HCT116 (cell line): ENCODE data around the gene ADGRL3.
"Not testable (repeated sequence)": the region's sequence is repeated elsewhere in the genome, so short reads cannot be mapped to it uniquely, and the experiment has no call there.

Experiments
- JUND ChIP-seq: IDR thresholded peaks from 2 replicates; pipeline ENCODE4 v1.6.1; 2012
- POLR2A ChIP-seq: IDR thresholded peaks from 2 replicates; pipeline ENCODE4 v1.7.0; 2011; ENCODE audit warnings: borderline replicate concordance; ENCODE audit not compliant: insufficient read depth, insufficient read length; ENCODE audit errors: extremely low read depth
- SIN3A ChIP-seq: IDR thresholded peaks from 2 replicates; pipeline ENCODE4 v1.6.1; 2012; ENCODE audit warnings: low read depth
- YY1 ChIP-seq: IDR thresholded peaks from 2 replicates; pipeline ENCODE4 v1.6.1; 2011; ENCODE audit warnings: low read length, low read depth, moderate library complexity, mild to moderate bottlenecking; ENCODE audit not compliant: insufficient replicate concordance; ENCODE audit errors: extremely low read depth
- TF ChIP-seq, protein P1 (sequence below), 3 experiments: fragments of 200-600 bp in 1 of 3; sonication (generic) in 1 of 3; IDR thresholded peaks in 2 of 3; conservative IDR thresholded peaks in 1 of 3; 2 replicates each; pipeline ENCODE4 v1.5.1; 2012 to 2017; ENCODE audit warnings: low read depth in 2 of 3, low read length in 2 of 3, antibody characterized with exemption in 1 of 3, borderline replicate concordance in 1 of 3, control low read depth in 1 of 3, mild to moderate bottlenecking in 1 of 3, mixed read lengths in 1 of 3, mixed run types in 1 of 3, moderate library complexity in 1 of 3; ENCODE audit not compliant: insufficient read depth in 1 of 3

DNA sequence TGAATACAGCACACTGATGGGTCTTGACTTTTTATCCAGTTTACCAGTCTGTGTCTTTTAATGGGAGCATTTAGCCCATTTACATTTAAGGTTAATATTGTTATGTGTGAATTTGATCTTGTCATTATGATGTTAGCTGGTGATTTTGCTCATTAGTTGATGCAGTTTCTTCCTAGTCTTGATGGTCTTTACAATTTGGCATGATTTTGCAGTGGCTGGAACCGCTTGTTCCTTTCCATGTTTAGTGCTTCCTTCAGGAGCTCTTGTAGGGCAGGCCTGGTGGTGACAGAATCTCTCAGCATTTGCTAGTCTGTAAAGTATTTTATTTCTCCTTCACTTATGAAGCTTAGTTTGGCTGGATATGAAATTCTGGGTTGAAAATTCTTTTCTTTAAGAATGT lies 558.5 kb downstream of the ADGRL3 start:
- not testable (repeated sequence) for TF ChIP-seq POLR2A, SIN3A, YY1, JUND
- TF ChIP-seq, protein P1, sequence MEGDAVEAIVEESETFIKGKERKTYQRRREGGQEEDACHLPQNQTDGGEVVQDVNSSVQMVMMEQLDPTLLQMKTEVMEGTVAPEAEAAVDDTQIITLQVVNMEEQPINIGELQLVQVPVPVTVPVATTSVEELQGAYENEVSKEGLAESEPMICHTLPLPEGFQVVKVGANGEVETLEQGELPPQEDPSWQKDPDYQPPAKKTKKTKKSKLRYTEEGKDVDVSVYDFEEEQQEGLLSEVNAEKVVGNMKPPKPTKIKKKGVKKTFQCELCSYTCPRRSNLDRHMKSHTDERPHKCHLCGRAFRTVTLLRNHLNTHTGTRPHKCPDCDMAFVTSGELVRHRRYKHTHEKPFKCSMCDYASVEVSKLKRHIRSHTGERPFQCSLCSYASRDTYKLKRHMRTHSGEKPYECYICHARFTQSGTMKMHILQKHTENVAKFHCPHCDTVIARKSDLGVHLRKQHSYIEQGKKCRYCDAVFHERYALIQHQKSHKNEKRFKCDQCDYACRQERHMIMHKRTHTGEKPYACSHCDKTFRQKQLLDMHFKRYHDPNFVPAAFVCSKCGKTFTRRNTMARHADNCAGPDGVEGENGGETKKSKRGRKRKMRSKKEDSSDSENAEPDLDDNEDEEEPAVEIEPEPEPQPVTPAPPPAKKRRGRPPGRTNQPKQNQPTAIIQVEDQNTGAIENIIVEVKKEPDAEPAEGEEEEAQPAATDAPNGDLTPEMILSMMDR (IDR thresholded peaks at IDR 0.05 in 2 of 3, conservative IDR thresholded peaks at IDR 0.05 in 1 of 3; ENCODE audit: borderline replicate concordance in 1 of 3, insufficient read depth in 1 of 3, low read depth in 2 of 3, low read length in 2 of 3): not testable (repeated sequence)
